H1 (cell line): ENCODE measurements around the gene LOX. TPM values are rescaled to one million over a fixed set of nuclear protein-coding genes. Genes with fewer than 3 reads are reported as not detected.

Experiments
- CTCF ChIA-PET: fragments of 300-600 bp; sonication (Branson Sonifier 250); formaldehyde crosslinking; loops from one replicate; lab custom pipeline; 2021; ENCODE audit not compliant: partially characterized antibody; lab: Charles Lee
- POLR2A ChIA-PET: fragments of 300-600 bp; sonication (Branson Sonifier 250); formaldehyde crosslinking; loops from one replicate; lab custom pipeline; 2021; ENCODE audit warnings: inconsistent platforms; ENCODE audit not compliant: partially characterized antibody; lab: Charles Lee
- DNase-seq, 2 experiments: peaks; one replicate each; pipeline versions ENCODE4 v3.0.0 to v3.0.0-alpha.2; 2010 to 2022; ENCODE audit warnings: low spot score in 2 of 2, low read depth in 1 of 2, mixed read lengths in 1 of 2
- FAIRE-seq: peaks from 2 replicates; lab custom pipeline; 2011; peaks lifted over from hg19 to GRCh38; lab: Jason Lieb, UNC
- H2AFZ ChIP-seq: 2 replicates; pipeline ENCODE4 v1.8.1; 2012; ENCODE audit warnings: low read length, inconsistent platforms
- H2AK5ac ChIP-seq: 2 replicates; pipeline ENCODE4 v1.6.1; 2013; ENCODE audit warnings: low read depth, low read length
- H2BK120ac ChIP-seq: replicated peaks from 2 replicates; pipeline ENCODE3; 2013; ENCODE audit warnings: low read depth, low read length, inconsistent platforms
- H2BK12ac ChIP-seq: 2 replicates; pipeline ENCODE4 v1.6.1; 2013; ENCODE audit warnings: low read depth, low read length
- H2BK15ac ChIP-seq: 2 replicates; pipeline ENCODE4 v1.6.1; 2013; ENCODE audit warnings: low read length
- H2BK20ac ChIP-seq: 2 replicates; pipeline ENCODE4 v1.6.1; 2013; ENCODE audit warnings: low read length
- H2BK5ac ChIP-seq: 2 replicates; pipeline ENCODE4 v1.6.1; 2013; ENCODE audit warnings: low read depth, low read length
- H3K14ac ChIP-seq: 2 replicates; pipeline ENCODE4 v1.6.1; 2013; ENCODE audit warnings: inconsistent platforms; ENCODE audit not compliant: insufficient read length
- H3K18ac ChIP-seq: 2 replicates; pipeline ENCODE4 v1.6.1; 2013; ENCODE audit warnings: low read length; ENCODE audit errors: extremely low read depth
- H3K23ac ChIP-seq: 2 replicates; pipeline ENCODE4 v1.6.1; 2013; ENCODE audit warnings: inconsistent platforms; ENCODE audit not compliant: insufficient read length
- H3K23me2 ChIP-seq: 2 replicates; pipeline ENCODE4 v1.6.1; 2013; ENCODE audit warnings: low read depth, low read length
- H3K27ac ChIP-seq: 2 replicates; pipeline ENCODE4 v1.6.1; 2011; ENCODE audit warnings: low read depth, low read length, inconsistent platforms
- H3K27me3 ChIP-seq, 4 experiments: replicated peaks in 1 of 4; 1 replicate in 1 of 4; 2 replicates in 3 of 4; pipeline versions ENCODE4 v1.6.1 to v1.8.1; 2011 to 2013; ENCODE audit warnings: low read length in 3 of 4, mild to moderate bottlenecking in 3 of 4, inconsistent platforms in 2 of 4, mixed read lengths in 2 of 4, moderate library complexity in 1 of 4; ENCODE audit not compliant: control insufficient read depth in 3 of 4, insufficient read depth in 3 of 4; ENCODE audit errors: extremely low read depth in 1 of 4
- H3K36me3 ChIP-seq, 4 experiments: 2 replicates each; pipeline versions ENCODE4 v1.6.1 to v1.8.1; 2011 to 2013; ENCODE audit warnings: mild to moderate bottlenecking in 4 of 4, low read length in 3 of 4, moderate library complexity in 2 of 4, control low read depth in 1 of 4, inconsistent platforms in 1 of 4; ENCODE audit not compliant: insufficient read depth in 4 of 4, control insufficient read depth in 2 of 4
- H3K4ac ChIP-seq: replicated peaks from 2 replicates; pipeline ENCODE3; 2013; ENCODE audit warnings: low read length, low read depth, mixed read lengths, inconsistent platforms; ENCODE audit not compliant: insufficient read length
- H3K4me1 ChIP-seq, 4 experiments: replicated peaks in 1 of 4; 1 replicate in 1 of 4; 2 replicates in 3 of 4; pipeline versions ENCODE4 v1.6.1 to v1.8.1; 2011 to 2013; ENCODE audit warnings: low read length in 3 of 4, inconsistent platforms in 2 of 4, mixed read lengths in 1 of 4; ENCODE audit not compliant: insufficient read depth in 4 of 4, control insufficient read depth in 3 of 4
- H3K4me2 ChIP-seq, 2 experiments: 2 replicates each; pipeline versions ENCODE4 v1.6.1 to v1.8.1; 2011 to 2013; ENCODE audit warnings: low read depth in 2 of 2, low read length in 2 of 2, control low read depth in 1 of 2, inconsistent platforms in 1 of 2, mild to moderate bottlenecking in 1 of 2; ENCODE audit not compliant: insufficient read depth in 1 of 2
- H3K4me3 ChIP-seq, 4 experiments: fragments of 200-600, 300-600 bp in 1 of 4; sonication (generic), shearing (Covaris generic), sonication (Bioruptor Twin) in 1 of 4; 2 replicates each; pipeline versions ENCODE4 v1.5.1 to v1.8.1; 2011 to 2016; ENCODE audit warnings: low read length in 4 of 4, low read depth in 3 of 4, control low read depth in 2 of 4, inconsistent platforms in 2 of 4, mild to moderate bottlenecking in 2 of 4, mixed read lengths in 1 of 4, moderate library complexity in 1 of 4; ENCODE audit not compliant: insufficient read depth in 2 of 4; ENCODE audit errors: extremely low read depth in 1 of 4
- H3K56ac ChIP-seq: replicated peaks from 2 replicates; pipeline ENCODE3; 2013; ENCODE audit warnings: low read depth, mild to moderate bottlenecking, mixed read lengths, low read length, inconsistent platforms; ENCODE audit not compliant: insufficient read length
- H3K79me1 ChIP-seq: 2 replicates; pipeline ENCODE4 v1.6.1; 2013; ENCODE audit warnings: low read depth, low read length, control low read depth
- H3K79me2 ChIP-seq, 2 experiments: 2 replicates each; pipeline versions ENCODE4 v1.6.1 to v1.8.1; 2012 to 2013; ENCODE audit warnings: low read length in 2 of 2, mild to moderate bottlenecking in 2 of 2, inconsistent platforms in 1 of 2; ENCODE audit not compliant: insufficient read depth in 2 of 2, control insufficient read depth in 1 of 2
- H3K9ac ChIP-seq, 4 experiments: replicated peaks in 1 of 4; 1 replicate in 1 of 4; 2 replicates in 3 of 4; pipeline versions ENCODE4 v1.6.1 to v1.8.1; 2011 to 2013; ENCODE audit warnings: low read depth in 3 of 4, low read length in 3 of 4, control low read depth in 2 of 4, mild to moderate bottlenecking in 2 of 4, moderate library complexity in 2 of 4, inconsistent platforms in 1 of 4; ENCODE audit errors: extremely low read depth in 1 of 4
- H3K9me3 ChIP-seq, 2 experiments: 2 replicates each; pipeline versions ENCODE4 v1.6.1 to v1.8.1; 2012 to 2013; ENCODE audit warnings: mild to moderate bottlenecking in 2 of 2, moderate library complexity in 2 of 2, control low read depth in 1 of 2, inconsistent platforms in 1 of 2, low read depth in 1 of 2, low read length in 1 of 2, mixed read lengths in 1 of 2; ENCODE audit not compliant: insufficient read depth in 2 of 2
- H4K20me1 ChIP-seq, 2 experiments: replicated peaks in 1 of 2; 2 replicates each; pipeline versions ENCODE3 to v1.8.1; 2011 to 2013; ENCODE audit warnings: inconsistent platforms in 2 of 2, low read length in 2 of 2, mild to moderate bottlenecking in 1 of 2; ENCODE audit not compliant: insufficient read depth in 2 of 2, control insufficient read depth in 1 of 2
- H4K5ac ChIP-seq: 2 replicates; pipeline ENCODE4 v1.6.1; 2013; ENCODE audit warnings: low read length, low read depth, mixed read lengths, inconsistent platforms; ENCODE audit not compliant: insufficient read length
- H4K8ac ChIP-seq: 2 replicates; pipeline ENCODE4 v1.8.0; 2013; ENCODE audit warnings: mild to moderate bottlenecking, moderate library complexity, low read length, inconsistent platforms; ENCODE audit not compliant: insufficient read depth; ENCODE audit errors: extremely low read depth
- H4K91ac ChIP-seq: replicated peaks from 2 replicates; pipeline ENCODE3; 2013; ENCODE audit warnings: low read length, mixed read lengths, inconsistent platforms; ENCODE audit not compliant: insufficient read length
- NRF1 ChIP-seq: IDR thresholded peaks from 2 replicates; pipeline ENCODE4 v1.6.1; 2011; ENCODE audit warnings: mild to moderate bottlenecking, low read depth, low read length, improper control_type of control experiment
- WGBS, 2 experiments: shearing (Covaris generic) in 1 of 2; methylation state at CpG; one replicate each; pipeline versions ENCODE4 v1.1.6 to v1.1.7; 2013 to 2015; ENCODE audit warnings: low lambda C conversion rate in 2 of 2, mixed read lengths in 2 of 2, inconsistent platforms in 1 of 2, low coverage in 1 of 2, missing lambda C conversion rate in 1 of 2; ENCODE audit not compliant: insufficient replicate concordance in 2 of 2, insufficient coverage in 1 of 2, insufficient read length in 1 of 2; ENCODE audit errors: extremely low coverage in 1 of 2, missing lambda C conversion rate in 1 of 2; 5-methylcytosine and 5-hydroxymethylcytosine counted together
- polyA plus RNA-seq, 7 experiments: library from polyadenylated mRNA; depleted of rRNA in 3 of 7; stranded (reverse) in 5 of 7; unstranded in 2 of 7; fragments of >200 nt in 5 of 7; fragments of 200-250 nt in 2 of 7; gene quantifications; 1 replicate in 5 of 7; 2 replicates in 1 of 7; 4 replicates in 1 of 7; pipeline versions ENCODE4 v1.2.1 to v1.2.3, GENCODE V29; 2011 to 2013; ENCODE audit warnings: missing spikeins in 2 of 7, mixed read lengths in 2 of 7
- total RNA-seq: library from RNA; stranded (reverse); fragmentation: NEBNext Ultra II Directional; extraction: Animal tissue kit (Norgen Biotek cat#: 25700); gene quantifications from 2 replicates; pipeline ENCODE4 v1.2.1, GENCODE V29; 2021

LOX gene
- total and polyA plus RNA-seq, 2 of the 8 experiments (the other 6 are each of a cell fraction or from before 2014, with no cell fraction given): 1.1 to 2.2 TPM

DNA sequence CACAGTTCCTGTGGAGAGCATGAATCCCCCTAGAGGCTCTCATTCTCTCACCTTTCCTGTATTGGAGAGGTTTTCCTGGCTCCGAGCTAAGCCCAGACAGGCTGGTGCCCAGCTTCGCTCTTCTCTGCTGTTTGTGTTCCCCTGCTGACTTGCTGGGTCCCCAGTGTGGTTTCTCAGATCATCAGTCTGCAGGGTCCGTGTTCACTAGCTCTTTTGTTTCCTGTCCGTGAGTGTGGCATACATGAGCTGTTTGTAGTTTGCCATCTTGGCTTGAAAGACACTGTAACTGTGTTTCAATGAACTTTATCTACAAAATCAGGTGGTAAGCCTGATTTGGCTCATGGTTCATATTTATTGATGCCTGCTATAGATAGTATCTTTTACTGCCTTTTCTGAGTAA lies 23.8 kb downstream of the LOX start:
- Histone ChIP-seq H3K79me2 (no peaks in the 10 kb centered on the region), H3K56ac (no peak overlapping the region), H2BK12ac (no peak overlapping the region), H3K79me1 (no peaks in the 10 kb centered on the region), H3K4me2 (no peak overlapping the region), H3K36me3 (no peaks in the 10 kb centered on the region), H3K14ac (no peak overlapping the region), H3K9me3 (no peaks in the 10 kb centered on the region), H3K4ac (no peak overlapping the region), H4K8ac (no peak overlapping the region; the same call in 1 of the 2 replicates), H4K5ac (no peak overlapping the region), H3K23me2 (no peaks in the 10 kb centered on the region; the same call in 1 of the 2 replicates), H3K27ac (no peak overlapping the region), H3K4me1 (no peaks in the 10 kb centered on the region), H3K9ac (no peak overlapping the region), H2AFZ (no peak overlapping the region), H3K27me3 (peaks cover 0 to 1% (median 0%) of the 10 kb centered on the region in 4 experiments; a peak in 1 of 7 replicates), H2AK5ac (no peak overlapping the region), H3K4me3 (no peak overlapping the region), H4K20me1 (no peaks in the 10 kb centered on the region), H3K18ac (no peak overlapping the region), H2BK5ac (no peak overlapping the region), H2BK120ac (no peak overlapping the region), H3K23ac (no peak overlapping the region), H2BK15ac (no peak overlapping the region), H4K91ac (no peak overlapping the region), H2BK20ac (no peak overlapping the region)
- FAIRE-seq (no peak), DNase-seq (no peak)
- 88% methylated on average over 4 of the region's 4 CpGs; no CpG with 5 or more reads in 1 of the 2 experiments for WGBS, 2 experiments
- CTCF ChIA-PET: interaction anchor here (0.8 to 1.4 kb wide), 3 partner anchors 11 to 25 kb away, joined by 3 to 6 read pairs (median 3); no protein-coding TSS in a partner anchor
- POLR2A ChIA-PET: interaction anchor here (1.1 kb wide), 1 partner anchor 11 kb away, joined by 5 read pairs; no protein-coding TSS in a partner anchor
- no peak for TF ChIP-seq NRF1
